DMS79 treated with DMSO at 0.1 percent for 48 hours (cell line): Measurements from ENCODE around the gene WNT1.

Experiments
- DNase-seq: peaks from one replicate; lab custom pipeline; 2025; lab: John Stamatoyannopoulos, UW

WNT1 gene

DNA sequence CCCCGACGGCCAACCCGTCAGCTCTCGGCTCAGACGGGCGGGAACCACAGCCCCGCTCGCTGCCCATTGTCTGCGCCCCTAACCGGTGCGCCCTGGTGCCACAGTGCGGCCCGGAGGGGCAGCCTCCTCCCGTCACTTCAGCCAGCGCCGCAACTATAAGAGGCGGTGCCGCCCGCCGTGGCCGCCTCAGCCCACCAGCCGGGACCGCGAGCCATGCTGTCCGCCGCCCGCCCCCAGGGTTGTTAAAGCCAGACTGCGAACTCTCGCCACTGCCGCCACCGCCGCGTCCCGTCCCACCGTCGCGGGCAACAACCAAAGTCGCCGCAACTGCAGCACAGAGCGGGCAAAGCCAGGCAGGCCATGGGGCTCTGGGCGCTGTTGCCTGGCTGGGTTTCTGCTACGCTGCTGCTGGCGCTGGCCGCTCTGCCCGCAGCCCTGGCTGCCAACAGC lies at the start of gene WNT1:
Gene WNT1, plus strand, starts transcription at position 32 of the 450 bp plus-strand sequence. Its CDS starts 329 bp downstream, at position 361.
- no peak for DNase-seq

DNA sequence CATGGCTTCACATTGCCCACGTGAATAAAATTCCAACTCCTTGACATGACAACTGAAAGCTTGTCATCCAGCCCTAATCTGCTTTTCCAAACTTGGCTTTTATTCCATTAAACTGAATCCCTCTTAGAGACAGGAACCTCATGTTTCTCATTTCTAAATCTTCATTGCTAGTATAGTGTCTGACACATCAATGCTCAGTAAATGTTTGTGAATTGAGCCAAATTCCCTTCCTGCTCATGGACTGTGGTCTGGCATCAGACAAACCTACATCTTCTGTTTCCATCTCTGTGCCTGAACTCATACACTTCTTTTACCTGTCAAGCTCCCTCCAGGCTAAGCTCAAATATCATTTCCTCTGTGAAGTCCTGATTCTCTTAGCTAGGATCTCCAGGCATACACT lies 48.6 kb upstream of the WNT1 start:
- no peak for DNase-seq

DNA sequence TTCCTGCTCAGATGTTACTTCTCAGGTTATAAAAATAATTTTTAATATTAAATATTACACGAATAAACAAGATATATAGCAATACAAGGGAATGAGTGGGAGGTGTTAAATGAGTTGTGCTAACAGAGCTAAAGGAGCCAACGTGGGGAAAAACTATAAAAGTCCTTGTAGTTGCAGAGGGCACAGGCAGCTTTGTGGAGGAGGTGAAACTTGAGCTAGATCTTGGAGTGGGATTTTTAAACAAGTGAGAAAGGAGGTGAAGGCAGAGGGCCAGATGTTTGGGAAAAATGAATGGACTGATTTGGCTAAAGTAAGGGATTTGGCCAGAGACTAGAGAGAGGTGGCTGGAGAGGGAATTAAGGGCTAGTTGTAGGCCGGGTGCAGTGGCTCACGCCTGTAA lies 47.6 kb upstream of the WNT1 start:
- DNase-seq = no peak

DNA sequence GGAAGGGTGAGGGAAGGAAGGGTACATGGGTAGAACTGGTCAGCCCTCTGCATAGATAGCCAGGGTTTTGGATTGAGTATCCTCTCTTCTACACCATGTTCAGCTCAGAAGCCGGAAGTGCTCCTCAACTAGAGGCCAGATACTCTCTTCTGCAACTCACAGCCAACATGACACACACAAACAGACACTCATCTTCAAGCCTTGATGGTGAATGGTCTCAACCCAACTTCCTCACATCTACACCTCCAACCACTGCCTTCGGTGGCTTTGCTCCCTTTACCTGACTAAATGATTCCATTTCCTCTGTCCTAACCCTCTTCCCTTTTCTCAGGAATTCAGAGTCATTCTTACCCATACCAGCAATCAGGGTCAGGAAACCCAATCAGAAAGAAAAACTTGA lies 45.2 kb upstream of the WNT1 start:
- DNase-seq = no peak

DNA sequence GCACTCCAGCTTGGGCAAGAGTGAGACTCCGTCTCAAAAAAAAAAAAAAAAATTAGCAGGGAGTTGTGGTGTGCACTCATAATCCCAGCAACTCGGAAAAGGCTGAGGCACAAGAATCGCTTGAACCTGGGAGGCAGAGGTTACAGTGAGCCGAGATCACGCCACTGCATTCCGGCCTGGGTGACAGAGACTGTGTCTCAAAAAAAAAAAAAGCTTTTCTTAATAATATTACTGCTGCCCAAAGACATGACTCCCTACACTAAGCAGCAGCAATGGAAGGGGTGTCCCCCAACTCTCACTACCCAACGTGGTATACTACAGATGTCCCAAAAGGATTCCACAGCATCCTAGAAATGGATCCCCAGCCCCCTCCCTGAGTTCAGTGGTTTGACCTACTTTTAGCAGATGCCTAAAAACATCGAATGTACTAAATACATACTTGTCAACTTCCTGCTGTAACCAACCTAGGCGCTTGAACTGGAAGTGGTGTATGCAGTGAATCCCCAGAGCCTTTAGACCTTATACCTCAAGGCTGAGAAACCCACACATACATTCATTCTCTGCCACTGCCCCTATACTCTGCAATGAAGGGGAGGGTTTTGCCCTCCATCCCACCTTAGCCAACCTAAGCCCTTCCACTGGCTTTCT lies 44.3 kb upstream of the WNT1 start:
- no peak for DNase-seq

DNA sequence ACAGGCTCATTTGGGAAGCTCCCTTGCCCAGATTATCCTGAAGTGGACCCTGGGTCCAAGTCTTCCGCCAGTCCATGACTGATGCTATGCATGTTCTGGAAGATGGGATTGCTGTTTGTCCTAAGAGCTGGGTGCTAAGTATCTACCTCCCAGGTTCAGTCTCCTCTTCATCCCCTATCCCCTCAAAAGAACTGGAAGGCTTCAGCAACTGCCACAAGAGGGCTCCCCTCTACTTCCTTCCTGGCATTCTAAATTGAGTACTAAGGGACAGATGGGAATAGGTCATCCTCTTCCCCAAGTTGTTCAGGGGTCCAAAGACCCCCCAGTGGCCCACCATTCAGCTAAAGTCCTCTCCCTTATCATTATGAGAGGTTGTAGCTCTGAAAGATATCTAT lies 43.8 kb upstream of the WNT1 start:
- DNase-seq = no peak

DNA sequence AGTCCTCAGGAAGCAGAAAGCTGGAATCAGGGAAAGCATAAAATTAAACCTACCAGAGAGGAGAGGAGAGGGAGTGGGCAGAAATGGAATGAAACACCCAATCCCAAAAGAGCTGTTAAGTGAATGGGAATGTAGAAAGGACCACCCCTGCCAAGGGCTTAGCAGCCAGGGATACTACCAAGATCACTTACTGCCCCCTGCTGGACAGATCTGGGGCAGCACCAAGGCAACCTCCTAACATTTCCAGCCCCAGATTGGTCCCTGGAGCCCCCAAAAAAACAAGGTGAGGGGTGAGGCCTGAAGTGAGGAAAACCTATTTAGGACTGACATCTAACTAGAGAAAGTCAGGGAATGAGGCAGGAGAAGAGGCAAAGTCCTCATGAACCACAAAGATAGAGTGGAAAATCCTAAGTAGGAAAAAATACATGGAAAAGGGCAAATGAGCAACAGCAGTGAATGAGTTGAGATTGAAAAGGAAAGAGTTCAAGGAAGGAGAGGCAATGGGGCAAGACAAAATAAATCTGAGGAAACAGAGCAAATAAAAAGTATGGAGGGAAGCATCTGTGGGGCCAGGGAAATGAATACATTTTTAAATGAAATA lies 41.6 kb upstream of the WNT1 start:
- peak; percentile 15 for DNase-seq

DNA sequence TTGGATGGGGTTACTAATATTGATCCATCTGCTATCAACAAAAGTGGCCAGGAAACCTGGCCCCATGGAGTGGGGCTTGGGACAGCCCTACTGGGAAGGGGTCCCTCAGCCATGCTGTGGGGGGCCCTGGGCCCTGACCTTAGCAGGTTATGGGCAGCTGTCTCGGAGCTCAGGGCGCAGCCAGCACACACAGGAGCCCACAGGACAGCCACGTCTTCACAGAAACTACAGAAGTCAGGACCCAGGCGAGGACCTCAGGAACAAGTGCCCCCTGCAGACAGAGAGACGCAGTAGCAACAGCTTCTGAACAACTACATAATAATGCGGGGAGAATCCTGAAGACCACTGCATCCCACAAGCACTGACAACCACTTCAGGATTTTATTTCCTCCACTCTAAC lies 41.0 kb upstream of the WNT1 start:
- no peak for DNase-seq

DNA sequence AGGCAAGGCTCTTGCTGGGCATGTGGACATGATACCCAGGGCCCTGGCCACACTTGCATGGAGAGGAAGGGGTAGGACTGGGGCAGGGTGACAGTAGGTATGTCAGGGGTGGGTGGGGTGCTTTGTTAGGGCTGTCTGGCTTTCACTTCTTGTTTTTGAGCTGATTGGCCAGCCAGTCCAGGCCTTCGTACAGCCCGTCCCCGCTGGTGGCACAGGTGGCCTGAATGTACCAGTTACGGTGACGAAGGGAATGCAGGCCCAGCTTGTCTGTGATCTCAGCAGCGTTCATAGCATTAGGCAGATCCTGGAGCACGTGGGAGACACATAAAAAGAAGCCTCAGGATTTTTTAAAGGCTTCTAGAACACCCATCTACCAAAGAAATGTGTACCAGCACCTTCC lies 39.3 kb upstream of the WNT1 start:
- no peak for DNase-seq

DNA sequence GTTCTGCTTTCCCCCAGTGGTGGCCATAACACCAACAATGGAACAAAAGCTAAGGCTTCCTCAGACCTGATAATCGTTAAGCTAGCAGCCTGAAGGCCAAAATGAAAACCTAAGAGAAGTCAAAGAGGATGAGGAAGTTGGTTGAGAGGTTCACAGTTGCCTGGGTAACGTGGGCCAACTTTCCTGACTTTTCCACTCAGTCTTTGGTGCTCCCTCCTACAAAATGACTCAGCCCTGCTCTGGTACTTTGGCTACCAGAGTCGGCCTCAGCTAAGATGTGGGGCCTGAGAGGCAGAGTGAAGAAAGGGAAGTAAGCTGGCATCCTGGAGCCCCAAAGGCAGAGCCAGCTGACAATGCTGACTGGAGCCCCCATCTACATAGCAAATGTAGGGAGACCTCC lies 37.9 kb upstream of the WNT1 start:
- no peak for DNase-seq

DNA sequence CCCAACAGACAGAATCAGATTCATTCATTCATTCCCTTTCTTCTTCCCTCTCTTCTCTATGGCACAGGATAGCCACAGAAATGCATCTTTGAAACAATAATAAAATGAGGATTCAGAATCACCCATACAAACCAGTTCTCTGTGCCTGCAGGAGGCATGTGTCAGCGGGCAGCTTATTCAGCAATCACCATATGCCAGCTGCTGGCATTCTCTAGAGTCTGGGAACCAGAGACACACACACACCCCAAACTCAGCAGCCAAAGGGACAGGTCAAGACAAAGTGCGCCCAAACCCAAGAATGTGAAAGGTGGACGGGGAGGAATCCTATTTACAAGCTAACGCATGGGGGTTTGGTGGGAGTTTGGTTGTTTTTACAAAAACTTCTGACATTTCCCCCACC lies 34.9 kb upstream of the WNT1 start:
- DNase-seq = no peak

DNA sequence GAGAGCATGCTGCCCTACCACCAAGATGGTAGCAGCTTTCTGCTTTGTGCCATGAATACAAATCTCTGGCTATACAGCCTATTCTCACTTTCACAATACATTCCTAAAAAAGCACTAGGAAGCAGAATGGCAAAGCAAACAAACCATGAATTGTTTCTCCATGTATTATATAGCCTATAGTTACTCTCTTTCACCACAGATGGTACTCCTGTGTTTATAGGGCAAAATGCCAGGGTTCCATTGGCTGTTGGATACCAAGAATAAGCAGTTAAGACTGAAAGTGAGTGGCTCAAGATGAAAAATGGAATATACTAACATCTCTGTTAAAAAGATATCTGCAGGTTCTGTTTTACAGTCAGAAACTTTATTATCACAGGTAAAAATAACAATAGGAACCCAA lies 31.9 kb upstream of the WNT1 start:
- DNase-seq = no peak

DNA sequence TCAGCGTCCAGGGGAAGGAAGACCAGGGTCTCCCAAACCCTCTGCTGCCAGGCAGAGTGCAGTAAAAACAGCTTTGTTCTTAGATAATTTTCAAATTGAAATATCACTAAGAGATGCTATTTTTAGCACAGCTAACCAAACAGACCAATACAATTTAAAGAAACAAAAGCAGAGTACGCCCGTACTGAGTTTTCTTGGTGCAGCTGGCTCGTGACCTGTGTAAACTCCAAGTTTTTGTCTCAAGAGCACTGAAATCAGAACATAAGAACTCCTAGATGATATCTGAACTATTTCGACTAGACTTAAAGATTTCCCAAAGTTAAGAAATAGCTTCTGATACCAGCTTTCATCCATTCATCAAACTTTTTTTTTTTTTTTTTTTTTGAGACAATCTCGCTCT lies 31.2 kb upstream of the WNT1 start:
- DNase-seq = no peak

DNA sequence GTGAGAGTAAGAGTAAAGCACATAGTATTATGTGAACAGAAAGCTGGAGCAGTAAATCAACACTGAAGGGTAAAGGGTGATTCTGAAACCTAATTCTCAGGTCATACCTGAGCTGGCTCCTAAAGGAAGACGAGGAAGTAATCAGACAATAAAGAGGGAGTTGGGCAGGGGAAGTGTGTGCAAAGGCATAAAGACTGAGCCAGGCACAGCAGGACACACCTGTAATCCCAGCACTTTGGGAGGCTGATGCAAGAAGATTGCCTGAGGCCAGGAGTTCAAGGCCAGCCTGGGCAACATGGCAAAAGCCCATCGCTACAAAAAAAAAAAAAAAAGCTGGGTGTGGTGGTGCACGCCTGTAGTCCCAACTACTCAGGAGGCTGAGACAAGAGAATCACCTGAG lies 30.4 kb upstream of the WNT1 start:
- no peak for DNase-seq

DNA sequence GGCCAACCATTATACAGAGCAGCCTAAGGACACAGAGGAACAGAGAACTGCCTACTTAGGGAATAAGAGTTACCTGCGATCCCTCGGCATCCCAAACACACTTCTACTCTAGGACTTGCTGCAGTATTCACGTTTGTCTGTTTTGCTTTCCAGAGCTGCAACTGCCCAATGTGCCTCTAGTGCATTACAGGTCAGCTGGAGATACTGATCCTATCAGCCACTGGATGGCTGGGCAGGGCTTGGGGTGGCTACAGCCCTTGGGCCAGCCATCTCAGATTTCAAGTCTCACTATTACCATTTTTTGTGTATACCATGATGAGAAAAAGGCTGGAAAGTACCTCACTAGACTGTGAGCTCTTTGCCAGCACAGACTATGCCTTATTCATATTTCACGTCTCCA lies 25.4 kb upstream of the WNT1 start:
- no peak for DNase-seq

DNA sequence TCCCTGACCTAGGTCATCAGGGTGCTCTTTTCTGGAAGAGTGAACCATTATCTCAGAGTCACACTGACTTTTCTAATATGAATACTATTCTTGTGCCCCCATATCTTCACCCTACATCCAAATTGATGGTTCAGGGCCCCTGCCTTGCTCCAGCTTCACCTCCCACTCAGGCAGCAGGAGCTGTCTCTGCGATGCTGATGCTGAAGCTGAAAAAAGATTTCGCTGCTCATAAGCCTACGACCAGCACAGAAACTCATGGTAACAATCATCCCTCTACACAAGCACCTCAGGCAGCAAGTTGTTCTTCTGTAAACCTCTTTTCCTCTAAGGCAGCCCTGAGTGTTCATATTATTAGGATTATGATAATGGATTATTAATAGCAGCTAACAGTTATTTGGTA lies 24.1 kb upstream of the WNT1 start:
- no peak for DNase-seq

DNA sequence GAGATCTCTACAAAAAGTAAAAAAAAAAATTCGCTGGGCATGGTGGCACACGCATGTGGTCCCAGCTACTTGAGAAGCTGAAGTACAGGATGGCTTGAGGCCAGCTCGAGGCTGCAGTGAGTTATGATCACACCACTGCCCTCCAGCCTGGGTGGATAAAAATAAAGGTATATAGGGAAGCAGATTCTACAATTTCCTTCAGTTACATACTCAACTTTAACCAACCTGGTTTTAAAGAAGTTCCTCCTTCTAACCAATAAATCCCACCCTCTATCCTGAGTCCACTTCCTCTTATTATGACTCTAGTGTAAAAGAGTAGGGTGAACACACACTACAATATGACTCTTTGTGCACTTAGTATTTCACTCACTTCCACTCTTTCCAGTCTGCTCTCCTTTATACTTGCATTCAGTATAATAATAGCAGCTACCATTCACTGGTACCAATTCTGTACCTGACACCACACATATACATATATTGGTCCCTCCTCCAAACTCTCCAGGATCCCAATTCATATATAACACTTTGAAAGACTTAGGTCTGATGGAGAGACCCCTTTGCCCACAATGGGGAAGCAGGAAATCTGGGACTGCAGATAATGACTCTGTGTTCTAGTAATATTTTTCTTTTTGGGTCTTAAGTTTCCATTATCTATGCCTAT lies 23.2 kb upstream of the WNT1 start:
- no peak for DNase-seq

DNA sequence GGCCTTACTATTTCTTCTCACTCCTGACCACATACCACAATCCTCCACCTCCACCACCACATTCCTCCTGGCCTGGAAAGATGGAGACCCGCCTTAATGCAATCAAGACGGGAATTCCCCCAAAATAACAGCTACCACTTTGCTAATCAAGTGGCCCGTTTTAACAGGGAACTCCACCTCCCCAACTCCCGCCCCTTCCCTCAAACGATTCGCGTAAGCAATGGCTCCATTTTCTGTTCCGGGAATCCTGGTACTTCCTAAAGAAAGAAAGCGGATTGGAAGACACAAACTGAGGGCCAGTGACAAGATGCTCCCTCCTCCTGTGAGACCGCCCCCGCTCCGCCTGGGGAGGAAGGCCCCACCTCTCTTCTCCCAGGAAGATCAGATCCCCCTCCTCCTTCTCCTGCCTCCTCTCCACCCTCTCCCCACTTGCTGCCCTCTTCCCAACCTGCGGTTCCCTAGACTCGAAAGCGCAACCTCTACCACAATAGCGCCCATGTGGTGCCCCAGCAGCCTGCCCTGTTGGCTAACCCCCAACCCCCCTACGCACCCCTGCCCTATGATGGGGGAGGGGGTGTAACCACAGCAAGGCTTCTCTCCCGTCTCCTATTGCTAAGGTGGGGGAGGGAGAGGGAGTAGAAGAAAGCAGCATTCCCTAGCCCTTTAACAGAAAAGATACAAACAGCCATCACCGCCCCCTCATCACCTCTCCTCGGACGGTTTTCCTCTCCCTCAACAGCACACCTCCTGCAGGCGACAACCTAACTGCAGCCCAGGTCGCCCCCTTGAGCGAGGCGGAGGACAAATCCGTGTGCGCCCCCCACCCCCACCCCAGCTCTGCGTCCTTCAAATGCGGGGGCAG lies 21.6 kb upstream of the WNT1 start:
- DNase-seq = peak; percentile 94

DNA sequence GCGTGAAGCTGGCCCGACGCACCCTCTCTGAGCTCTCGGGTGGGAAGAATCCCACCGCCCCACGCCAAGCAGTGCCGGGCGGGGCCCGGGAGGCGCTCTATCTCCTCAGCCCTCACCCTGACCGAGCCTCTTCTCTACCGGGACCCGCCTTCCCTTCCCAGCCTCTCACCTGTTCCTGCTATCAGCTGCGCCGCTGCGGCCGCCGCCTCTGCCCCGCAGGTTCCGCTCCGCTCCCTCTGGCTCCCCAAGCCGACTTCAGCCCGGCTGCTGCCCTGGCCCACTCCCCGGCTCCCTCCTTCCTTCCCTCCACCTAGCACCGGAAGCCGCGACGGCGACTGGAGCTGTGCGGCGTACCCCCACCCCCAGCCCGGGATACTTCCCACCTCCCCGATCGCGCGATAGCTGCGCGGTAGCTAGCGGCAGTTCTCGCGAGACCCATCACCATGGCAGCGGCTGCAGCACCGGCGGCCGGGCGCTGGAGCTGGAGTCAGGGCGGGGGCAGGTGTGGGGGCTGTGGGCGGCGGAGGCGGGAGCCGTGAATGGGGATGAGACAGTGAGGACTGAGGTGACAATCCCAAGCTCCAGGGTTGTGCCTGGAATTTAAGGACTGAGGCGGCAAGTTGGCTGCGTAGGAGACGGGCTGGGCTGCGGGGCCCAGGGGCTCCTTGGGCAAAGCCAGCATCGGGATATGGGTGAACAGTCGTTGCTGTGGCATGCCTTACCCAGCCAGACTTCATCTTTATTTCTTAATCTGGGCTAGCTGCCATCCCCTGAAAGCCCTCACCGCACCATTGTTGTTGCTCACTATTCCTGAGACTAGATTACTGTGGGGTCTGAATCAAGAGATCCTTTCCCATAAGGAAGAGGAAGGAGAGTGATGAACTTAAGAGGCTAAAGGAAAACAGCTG lies 20.7 kb upstream of the WNT1 start, which contains the start of gene ARF3:
Gene ARF3, minus strand, starts transcription at position 347 of the 908 bp plus-strand sequence. CDS start 16,392 bp downstream, outside the sequence.
- DNase-seq = peak; percentile 92

DNA sequence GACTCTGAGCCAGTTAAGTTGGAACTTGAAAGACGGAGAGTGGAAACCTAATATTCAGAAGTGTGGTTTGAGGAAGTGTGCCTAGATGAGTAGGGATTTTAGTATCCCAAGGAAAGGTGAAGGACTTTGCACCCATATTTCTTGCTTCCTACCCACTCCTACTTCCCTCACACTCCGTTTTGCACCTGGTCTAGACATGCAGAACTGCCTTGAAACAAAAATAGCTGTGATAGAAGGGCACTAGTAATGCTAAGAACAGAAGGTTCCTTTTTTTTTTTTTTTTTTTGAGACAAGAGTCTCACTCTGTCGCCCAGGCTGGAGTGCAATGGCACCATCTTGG lies 20.1 kb upstream of the WNT1 start:
- DNase-seq = no peak

DNA sequence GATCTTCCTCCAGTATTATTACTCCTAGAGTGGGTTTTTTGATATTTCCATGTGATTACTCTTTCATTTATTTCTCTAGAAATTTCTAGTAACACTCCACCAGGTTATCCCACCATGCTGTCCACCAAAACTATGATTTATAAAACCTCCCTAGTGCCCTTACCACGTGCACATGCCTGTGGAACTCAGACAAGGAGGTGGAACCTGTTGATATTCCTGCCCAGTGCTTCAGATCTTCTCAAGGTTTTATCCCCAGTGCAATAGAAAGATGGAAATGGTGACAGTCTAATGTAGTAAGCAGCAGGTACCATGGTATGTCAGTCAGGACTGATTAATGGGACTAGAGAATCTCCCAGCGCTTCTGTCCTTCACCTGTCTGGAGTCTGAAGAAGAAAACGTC lies 17.3 kb upstream of the WNT1 start:
- DNase-seq = no peak

DNA sequence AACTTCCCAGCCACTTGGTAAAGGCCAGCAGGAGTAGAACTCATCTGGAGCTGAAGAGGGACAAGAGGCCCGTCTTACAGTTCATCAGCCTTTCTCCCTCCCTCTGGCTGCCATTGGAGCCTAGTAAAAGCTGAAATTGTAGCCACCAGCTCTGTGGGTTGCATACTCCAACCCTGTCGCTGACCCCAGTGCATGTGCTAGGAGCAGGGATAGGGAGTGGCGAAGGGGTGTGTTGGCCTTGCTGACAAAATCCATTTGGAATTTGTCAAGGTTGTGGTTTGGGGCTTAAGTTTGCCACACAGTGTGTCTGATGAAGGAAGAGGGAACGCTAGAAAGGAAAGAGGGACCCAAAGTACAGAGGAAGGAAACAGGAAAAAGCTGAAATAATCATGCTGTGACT lies 16.8 kb upstream of the WNT1 start:
- DNase-seq = no peak
